H1 (cell line): Measurements from ENCODE around the gene CYB561A3.

ENCODE experiments used
- CTCF ChIP-seq, 3 experiments: IDR thresholded peaks; 1 replicate in 2 of 3; 2 replicates in 1 of 3; pipeline versions ENCODE4 v1.5.1 to v1.6.1; 2011; ENCODE audit warnings: low read length in 3 of 3, mild to moderate bottlenecking in 3 of 3, inconsistent platforms in 2 of 3, low read depth in 1 of 3, moderate library complexity in 1 of 3; ENCODE audit not compliant: insufficient read depth in 1 of 3; ENCODE audit errors: control extremely low read depth in 1 of 3
- PHF8 ChIP-seq: fragments of 200-600 bp; sonication (generic); conservative IDR thresholded peaks from 2 replicates; pipeline ENCODE4 v1.7.1; 2012; ENCODE audit warnings: low read depth, mild to moderate bottlenecking, inconsistent platforms, low read length, moderate library complexity
- POLR2A ChIP-seq, 2 experiments: IDR thresholded peaks; 1 replicate in 1 of 2; 2 replicates in 1 of 2; pipeline ENCODE4 v1.6.1; 2011; ENCODE audit warnings: low read depth in 2 of 2, low read length in 2 of 2, mild to moderate bottlenecking in 2 of 2; ENCODE audit errors: control extremely low read depth in 1 of 2
- POLR2AphosphoS5 ChIP-seq: IDR thresholded peaks from 2 replicates; pipeline ENCODE4 v1.6.1; 2011; ENCODE audit warnings: low read depth, low read length
- SRF ChIP-seq: IDR thresholded peaks from 2 replicates; pipeline ENCODE4 v1.6.1; 2011; ENCODE audit warnings: mild to moderate bottlenecking, low read depth, low read length, moderate library complexity
- ZNF274 ChIP-seq: IDR thresholded peaks from 2 replicates; pipeline ENCODE4 v1.7.0; 2012; ENCODE audit warnings: low read length, borderline replicate concordance; ENCODE audit errors: extremely low read depth

- TF ChIP-seq ZNF274 (no peak), CTCF (IDR thresholded peaks at IDR 0.05; ENCODE audit: control extremely low read depth in 1 of 3, insufficient read depth in 1 of 3, low read depth in 1 of 3, low read length in 3 of 3) (no peak), SRF (no peak), POLR2AphosphoS5 (no peak), PHF8 (no peak), POLR2A (IDR thresholded peaks at IDR 0.05; ENCODE audit: control extremely low read depth in 1 of 2, low read depth in 2 of 2, low read length in 2 of 2) (no peak)
These were observed 27.9 kb downstream of the CYB561A3 start for GRCh38 chr11:61333550-61334433.
